GM18867 (cell line): Measurements from ENCODE around the gene PRKCE.

Experiments used
- ATAC-seq: cut with Tn5 transposase; IDR thresholded peaks from one replicate; pipeline ENCODE4 v1.9.1; 2021; ENCODE audit warnings: mild to moderate bottlenecking, moderate library complexity; ENCODE audit not compliant: unreplicated experiment

PRKCE gene

GRCh38 chr2:45923701-45924100, 272.2 kb downstream of the PRKCE start:
- ATAC-seq, result no peak

GRCh38 chr2:45925026-45925425, 273.6 kb downstream of the PRKCE start:
- ATAC-seq, result no peak

GRCh38 chr2:45925636-45926366, 274.3 kb downstream of the PRKCE start:
- no peak for ATAC-seq

GRCh38 chr2:45928946-45929345, 277.5 kb downstream of the PRKCE start:
- ATAC-seq, result no peak

GRCh38 chr2:45929674-45930395, 278.4 kb downstream of the PRKCE start:
- ATAC-seq, result no peak

- no peak for ATAC-seq
These were observed 278.9 kb downstream of the PRKCE start for GRCh38 chr2:45930396-45930792.

- ATAC-seq, result no peak
These were observed 281.0 kb downstream of the PRKCE start for GRCh38 chr2:45932278-45932975.

- no peak for ATAC-seq
These were observed 284.5 kb downstream of the PRKCE start for GRCh38 chr2:45935791-45936622.

- no peak for ATAC-seq
These were observed 285.1 kb downstream of the PRKCE start for GRCh38 chr2:45936623-45936979.

- no peak for ATAC-seq
These were observed 286.5 kb downstream of the PRKCE start for GRCh38 chr2:45937990-45938389.

GRCh38 chr2:45938649-45939511, 287.4 kb downstream of the PRKCE start:
- no peak for ATAC-seq

- no peak for ATAC-seq
These were observed 290.2 kb downstream of the PRKCE start for GRCh38 chr2:45941531-45942236.

- ATAC-seq, result no peak
These were observed 290.8 kb downstream of the PRKCE start for GRCh38 chr2:45942237-45942738.

- no peak for ATAC-seq
These were observed 292.0 kb downstream of the PRKCE start for GRCh38 chr2:45943219-45944044.

GRCh38 chr2:45944074-45944473, 292.6 kb downstream of the PRKCE start:
- no peak for ATAC-seq

GRCh38 chr2:45945302-45945717, 293.8 kb downstream of the PRKCE start:
- no peak for ATAC-seq

- ATAC-seq, result no peak
These were observed 294.5 kb downstream of the PRKCE start for GRCh38 chr2:45946023-45946422.

GRCh38 chr2:45950606-45951005, 299.1 kb downstream of the PRKCE start:
- ATAC-seq, result no peak
